Stimulated activated CD4-positive, alpha-beta T cell treated with anti-CD3 and anti-CD28 coated beads, Interleukin-12 subunit alpha, Interleukin-12 subunit beta, amount 100 ng/mL, for 4 hours (primary cell): ENCODE results near the gene ACER2.
A peak's percentile ranks its signal among the peaks of the same experiment; 100 is the strongest.

Source experiments
- DNase-seq: peaks from one replicate; pipeline ENCODE4 v3.0.0-alpha.2; 2020

ACER2 gene

DNA sequence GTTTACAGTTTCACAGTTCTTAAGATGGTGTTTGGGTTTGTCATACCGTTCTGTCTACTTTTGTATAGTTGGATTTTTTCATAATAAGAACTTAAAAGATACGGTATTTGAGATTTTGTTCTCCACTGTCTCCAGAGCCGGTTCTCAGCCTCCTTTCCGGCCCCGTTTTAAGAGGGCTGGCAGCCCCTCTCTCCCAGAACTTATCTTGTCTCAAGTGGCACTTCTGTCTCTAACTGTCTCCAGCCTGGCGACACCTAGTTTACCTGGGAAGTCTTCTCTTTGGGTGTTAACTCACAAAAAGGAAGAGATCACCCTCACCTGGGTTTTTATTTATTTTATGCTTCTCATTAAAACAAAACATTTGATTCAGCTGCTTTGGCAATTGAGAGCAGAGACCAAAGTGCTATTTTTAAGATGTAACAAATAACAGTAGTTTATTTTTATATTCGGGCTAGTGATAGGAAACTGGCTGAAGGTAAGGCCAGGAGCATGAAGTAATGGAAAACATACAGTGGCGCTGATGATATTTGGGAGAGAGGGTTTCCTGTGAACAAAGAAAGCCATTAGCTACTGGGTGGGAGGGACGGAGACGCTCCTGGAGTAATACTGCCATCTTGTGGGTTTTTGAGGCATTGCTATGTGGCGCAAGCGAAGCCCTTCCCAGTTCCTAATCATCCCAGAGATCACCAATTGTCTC lies 48.3 kb downstream of the ACER2 start:
- peak; percentile 43 for DNase-seq

DNA sequence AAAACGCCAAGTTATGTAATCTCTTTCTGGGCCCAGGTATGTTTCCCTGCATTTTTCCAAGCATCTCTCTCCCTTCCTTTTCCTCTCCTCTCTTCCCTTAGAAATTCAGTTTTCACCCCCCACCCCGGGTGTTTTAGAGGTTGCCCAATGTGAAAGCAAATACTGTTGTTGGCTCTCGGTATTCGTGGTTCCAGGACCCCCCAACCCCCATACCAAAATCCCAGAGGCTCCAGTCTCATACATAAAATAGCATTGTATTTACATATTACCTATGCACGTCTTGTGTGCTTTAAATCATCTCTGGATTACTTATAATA lies 48.8 kb downstream of the ACER2 start:
- DNase-seq = no peak

DNA sequence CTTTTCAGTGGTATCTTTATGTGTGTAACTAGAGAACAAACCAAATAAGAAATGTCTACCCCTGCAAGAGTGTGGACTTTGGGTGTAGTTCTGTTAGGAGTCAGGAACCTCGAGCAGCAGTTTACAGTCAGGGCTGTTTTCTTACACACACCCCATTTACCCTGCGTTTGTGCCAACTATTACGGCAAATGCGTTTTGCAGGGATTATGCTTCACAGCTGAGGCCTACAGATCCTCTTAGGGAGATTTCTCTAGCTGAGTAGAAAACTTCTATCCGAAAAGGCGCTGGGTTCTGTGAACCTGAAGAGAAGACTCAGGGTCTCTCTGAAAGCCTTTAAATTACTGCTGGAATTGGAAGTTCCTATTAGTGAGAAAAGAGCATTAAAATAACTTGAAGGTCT lies 51.4 kb downstream of the ACER2 start:
- DNase-seq = no peak

GRCh38 chr9:19461135-19461534 lies 52.3 kb downstream of the ACER2 start:
- DNase-seq = no peak

DNA sequence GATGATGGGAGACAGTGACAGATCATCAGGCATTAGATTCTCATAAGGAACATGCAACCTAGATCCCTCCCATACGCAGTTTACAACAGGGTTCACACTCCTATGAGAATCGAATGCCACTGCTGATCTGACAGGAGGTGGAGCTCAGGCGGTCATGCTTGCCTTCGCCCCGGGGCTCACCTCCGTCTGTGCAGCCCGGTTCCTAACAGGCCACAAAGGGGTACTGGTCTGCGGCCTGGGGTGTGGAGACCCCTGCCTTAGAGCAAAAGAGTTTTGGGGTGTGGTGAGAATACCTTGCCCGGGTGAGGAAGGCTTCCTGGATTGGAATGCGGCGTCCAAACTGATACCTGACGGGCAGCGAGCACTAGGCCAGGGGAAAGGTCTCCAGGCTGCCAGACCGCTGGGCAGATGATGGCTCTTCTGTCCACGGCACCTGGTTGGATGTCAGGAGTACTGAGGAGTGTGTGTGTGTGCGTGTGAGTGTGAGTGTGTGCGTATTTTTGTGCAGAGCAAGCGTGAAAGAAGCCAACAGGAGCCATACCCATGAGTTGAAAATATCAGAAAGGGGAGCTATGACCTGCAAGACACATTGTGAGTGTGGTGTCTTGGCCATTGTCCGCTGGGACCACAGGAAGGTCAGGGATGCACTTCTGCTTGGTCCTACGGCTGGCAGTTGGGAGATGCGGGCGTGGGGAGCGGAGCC lies 55.4 kb downstream of the ACER2 start:
- DNase-seq = no peak

DNA sequence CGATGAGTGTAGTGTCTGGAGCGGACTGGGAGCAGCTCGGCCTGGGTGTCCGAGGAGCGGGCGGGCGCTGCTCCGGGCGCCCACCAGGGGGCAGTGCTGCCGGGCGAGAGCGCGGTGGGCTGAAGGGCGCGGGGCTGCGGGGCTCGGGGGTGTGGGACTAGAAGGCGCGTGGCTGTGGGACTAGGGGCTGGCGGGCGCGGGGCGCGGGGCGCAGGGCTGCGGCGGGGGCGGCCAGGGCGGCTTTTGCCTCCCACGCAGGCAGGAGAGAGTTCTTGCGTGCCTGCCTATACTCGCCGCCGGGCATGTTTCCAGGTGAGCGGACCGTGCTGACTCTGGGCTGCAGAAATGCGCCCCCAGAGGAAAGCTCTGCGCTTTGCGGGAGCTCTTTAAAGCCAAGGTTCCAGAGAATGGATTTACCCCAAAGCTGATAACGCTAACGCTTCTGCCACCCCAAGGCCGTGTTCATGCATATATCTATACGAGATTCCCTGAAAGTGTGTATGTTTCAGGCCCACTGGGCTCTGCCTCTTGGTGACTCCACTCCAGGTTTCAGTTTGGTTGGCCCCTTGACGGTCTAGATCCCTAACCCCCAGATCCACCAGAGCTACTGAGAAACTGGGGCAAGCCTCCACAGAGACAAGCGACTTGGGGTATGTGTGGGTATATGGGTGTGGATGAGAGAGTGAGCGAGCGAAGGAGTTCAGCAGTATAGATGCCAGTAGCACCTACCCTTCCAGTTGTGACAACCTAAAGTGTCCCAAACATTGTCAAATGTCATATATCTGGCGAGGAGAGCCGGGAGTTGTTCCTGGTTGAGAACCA lies 56.2 kb downstream of the ACER2 start:
- peak; percentile 64 for DNase-seq

DNA sequence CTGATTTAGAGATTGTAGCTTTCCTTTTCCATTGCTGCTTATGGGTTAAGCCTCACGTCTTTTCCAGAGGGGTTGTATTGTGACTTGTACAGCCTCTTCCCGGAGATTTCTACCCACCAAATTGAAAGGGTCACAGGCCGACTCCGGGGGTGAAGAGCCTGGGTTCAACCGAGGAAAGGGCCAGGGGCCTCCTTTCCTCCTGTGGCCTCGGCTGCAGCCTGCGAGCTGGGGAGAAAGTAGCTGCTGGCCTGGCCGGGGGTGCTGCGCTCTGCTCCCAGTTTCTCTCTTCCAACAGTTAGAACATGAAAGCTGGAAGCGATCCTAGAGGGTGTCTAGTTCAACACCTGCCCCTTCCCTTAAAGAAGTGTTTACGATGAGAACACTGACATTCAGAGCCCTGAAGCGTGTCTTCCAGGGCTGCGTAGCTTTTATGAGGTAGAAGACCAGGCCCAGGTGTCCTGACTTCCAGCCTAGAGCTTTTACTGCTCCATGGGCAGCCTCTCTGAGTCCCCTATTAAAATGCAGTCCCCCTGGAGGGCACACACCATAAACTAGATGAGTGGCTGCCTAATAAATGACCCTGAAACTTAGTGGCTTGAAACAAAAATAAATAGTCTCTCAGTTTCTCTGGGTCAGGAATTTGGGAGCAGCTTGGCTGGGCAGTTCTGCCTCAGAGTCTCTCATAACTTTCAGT lies 56.9 kb downstream of the ACER2 start:
- DNase-seq = no peak

GRCh38 chr9:19466280-19466639 lies 57.5 kb downstream of the ACER2 start:
- DNase-seq = no peak

DNA sequence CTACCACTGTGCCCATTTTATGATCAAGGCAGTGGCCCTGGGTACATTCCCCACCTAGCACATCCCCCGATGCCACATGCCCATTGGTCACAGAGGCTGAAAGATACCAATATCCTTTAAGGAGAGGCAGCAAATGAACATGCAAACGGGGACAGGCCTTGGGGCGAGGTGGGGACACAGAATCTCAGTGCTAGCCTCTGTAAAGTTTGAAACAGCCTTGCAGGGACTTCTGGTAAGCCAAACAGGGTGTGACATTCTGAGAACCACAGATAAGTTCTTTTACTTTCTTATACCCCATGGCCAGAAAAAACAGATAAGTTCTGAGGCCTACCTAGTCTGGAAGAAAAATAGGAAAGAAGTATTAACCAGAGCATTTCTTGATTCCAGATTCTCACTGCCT lies 60.5 kb downstream of the ACER2 start:
- DNase-seq = no peak

GRCh38 chr9:19470567-19470966 lies 61.8 kb downstream of the ACER2 start:
- no peak for DNase-seq

DNA sequence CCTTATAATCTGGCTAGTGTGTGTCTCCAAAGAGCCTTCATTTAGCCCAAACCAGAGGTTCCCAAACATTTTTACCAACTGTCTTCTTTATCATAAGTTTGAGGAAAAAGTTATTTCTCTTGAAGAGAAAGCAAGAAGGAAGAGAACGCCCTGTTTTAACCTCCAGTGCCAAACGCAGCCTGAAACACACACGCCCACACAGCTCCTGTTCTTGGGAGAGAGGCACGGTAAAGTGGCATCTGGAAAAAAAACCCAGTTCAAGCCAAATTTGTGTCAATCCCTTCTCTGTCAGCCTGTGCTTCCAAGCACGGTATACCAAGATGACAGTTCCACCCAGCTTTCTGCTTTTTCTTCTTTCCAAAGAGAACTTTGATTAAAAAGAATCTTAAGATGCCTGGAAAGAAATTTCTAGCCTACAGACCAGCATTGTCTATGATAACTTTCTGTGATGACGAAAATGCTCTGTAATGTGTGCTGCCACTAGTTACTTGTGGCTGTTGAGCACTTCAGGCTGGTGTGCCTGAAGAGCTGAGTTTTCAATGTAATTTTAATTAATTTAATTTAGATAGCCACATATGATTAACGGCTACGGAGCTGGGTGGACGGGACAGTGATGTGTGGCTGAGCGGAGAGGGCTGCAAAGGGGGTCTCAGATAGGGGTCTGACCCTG lies 62.3 kb downstream of the ACER2 start:
- DNase-seq = no peak

GRCh38 chr9:19471737-19472648 lies 63.2 kb downstream of the ACER2 start:
- peak; percentile 38 for DNase-seq

DNA sequence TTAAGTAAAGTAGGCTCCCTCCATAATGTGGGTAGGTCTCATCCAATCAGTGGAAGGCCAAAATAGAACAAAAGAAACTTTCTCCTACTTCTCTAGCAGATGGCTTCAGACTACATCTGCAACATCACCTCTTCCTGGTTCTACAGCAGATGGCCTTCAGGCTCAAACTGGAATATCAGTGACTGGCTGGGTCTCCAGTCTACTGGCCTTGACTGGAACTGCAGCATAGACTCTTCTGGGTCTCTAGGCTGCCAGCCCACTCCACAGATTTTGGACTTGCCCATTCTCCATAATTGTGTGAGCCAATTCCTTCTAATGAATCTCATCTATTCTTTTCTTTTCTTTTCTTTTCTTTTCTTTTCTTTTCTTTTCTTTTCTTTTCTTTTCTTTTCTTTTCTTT lies 64.8 kb downstream of the ACER2 start:
- DNase-seq = no peak

DNA sequence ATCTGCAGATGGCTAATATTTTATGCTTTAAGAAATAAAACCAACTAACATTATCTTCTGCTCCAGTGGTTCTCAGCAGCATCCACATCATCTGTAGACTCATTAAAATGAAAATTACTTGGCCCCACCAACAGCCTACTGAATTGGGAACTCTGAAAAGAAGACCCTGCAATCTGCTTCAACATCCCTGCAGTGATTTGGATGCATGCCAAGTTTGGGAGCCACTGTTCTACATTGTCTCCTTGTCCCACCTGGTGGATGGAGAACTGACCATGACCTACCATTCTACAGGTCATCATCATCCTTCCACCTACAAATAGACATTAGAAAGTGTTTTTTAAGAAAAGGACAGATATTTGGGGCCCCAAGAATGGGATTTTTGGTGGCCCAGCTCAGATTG lies 71.1 kb downstream of the ACER2 start:
- DNase-seq = no peak

DNA sequence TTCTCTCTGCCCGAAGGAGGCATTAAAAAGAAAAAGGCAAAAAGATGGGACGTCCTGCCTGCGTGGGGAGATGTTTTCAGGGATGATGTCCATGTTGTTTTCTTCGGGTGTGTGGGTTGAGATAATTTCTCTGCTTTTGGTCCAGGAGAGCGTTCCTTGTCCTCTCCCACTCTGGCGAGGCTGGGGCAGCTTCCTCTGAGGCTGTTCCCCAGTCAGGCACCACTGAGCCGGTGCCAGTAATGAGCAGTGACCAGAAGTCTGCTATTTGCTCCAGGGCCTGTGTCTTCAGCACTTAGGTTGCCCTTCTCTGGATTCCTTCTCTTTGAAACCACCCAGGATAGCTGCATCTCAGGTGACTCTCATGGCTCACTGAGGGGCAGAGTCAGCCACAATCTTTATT lies 71.5 kb downstream of the ACER2 start:
- DNase-seq = no peak

- no peak for DNase-seq
These were observed 72.5 kb downstream of the ACER2 start for GRCh38 chr9:19481121-19481870.

DNA sequence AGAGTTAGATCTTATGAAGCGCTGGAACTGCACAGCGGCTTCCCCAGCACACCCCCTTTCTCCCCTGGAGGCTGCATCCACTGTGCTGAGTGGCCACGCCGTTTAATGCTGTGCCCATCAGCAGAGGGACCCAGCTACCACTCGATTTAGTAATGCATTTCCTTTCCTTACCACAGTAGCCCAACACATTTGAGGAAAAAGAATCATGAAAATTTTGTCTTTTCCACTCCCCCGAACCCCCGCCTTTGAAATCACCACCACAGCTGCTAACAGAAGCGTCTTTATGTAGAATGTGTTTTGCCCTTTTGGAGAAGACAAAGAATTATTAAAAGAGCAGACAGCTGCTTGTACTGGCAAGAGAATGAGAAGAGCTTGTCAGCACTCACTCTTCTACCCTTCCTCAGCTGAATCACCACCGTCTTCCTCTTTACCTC lies 73.2 kb downstream of the ACER2 start:
- DNase-seq = no peak

DNA sequence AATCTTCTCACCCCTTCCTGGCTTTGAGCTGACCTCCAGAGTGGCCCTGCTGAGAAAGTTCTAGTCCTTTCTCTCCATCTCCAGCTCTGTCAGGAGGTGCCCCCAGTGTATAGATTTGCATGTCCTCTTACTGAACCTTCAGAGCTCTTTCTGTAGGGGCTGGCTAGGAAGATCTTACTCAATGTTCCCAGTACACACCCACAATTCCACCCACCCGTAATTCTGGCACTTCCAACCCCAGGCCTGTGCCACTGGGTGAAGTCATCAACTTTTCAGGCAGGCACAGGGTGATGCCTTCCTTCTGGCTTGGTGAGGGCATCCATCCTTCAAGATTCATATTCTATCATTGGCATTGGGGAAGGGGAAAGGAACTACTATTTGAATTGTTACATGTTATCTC lies 75.9 kb downstream of the ACER2 start:
- DNase-seq = no peak

GRCh38 chr9:19485193-19485592 lies 76.4 kb downstream of the ACER2 start:
- no peak for DNase-seq

DNA sequence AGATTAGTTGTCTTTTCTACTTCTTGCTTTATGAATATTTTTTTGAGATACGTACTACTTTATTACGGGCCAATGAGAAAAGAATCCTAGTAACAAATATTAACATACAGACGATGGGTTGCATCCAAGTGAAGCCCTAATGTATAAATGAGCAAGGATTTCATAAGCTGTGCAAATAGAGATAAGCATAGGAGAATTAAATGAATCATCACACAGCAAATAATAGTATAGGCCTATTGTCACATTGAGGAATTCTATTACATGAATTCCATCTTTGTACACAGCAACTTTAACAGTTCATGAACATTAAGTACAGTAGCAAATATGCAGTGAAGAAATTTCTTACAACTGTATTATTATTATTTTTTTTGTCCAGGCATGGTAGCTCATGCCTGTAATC lies 78.0 kb downstream of the ACER2 start:
- DNase-seq = no peak

DNA sequence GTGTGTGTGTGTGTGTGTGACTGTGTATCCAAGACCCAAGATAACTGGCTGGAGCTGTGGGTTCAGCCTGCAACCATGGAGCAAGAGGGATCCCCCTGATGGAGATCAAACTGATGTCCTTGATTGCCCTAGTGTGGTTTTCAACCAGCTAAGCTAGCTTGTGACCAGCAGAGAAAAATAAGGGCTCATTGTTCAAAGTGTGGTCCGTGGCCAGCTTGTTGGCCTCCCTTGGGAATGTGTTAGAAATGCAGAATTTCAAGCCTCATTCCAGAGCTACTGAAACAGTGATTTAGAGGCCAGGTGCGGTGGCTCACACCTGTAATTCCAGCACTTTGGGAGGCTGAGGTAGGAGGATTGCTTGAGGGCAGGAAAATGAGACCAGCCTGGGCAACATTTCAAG lies 79.9 kb downstream of the ACER2 start:
- no peak for DNase-seq
